DND-41 (cell line): ENCODE data around the gene SLX4IP.
A peak's percentile ranks its signal among the peaks of the same experiment; 100 is the strongest.

Experiments
- ATAC-seq: fragments of 200-7000 bp; cut with Tn5 transposase; 3 replicates; pipeline ENCODE4 v1.9.1; 2021; ENCODE audit warnings: low read depth; ENCODE audit not compliant: insufficient read depth
- DNase-seq: peaks from one replicate; pipeline ENCODE4 v3.0.0-alpha.2; 2020
- H2AFZ ChIP-seq: 2 replicates; pipeline ENCODE4 v1.6.0; 2012; ENCODE audit warnings: low read depth, low read length
- H3K27ac ChIP-seq: 2 replicates; pipeline ENCODE4 v1.5.1; 2012; ENCODE audit warnings: low read length, inconsistent platforms
- H3K27me3 ChIP-seq: fragments of 200-600 bp; sonication (generic); 2 replicates; pipeline ENCODE4 v1.6.0; 2012; ENCODE audit warnings: low read length, mild to moderate bottlenecking, inconsistent platforms; ENCODE audit not compliant: insufficient read depth, poor library complexity
- H3K36me3 ChIP-seq: 2 replicates; pipeline ENCODE4 v1.5.1; 2012; ENCODE audit warnings: low read length, inconsistent platforms; ENCODE audit not compliant: insufficient read depth
- H3K4me1 ChIP-seq: 2 replicates; pipeline ENCODE4 v1.5.1; 2012; ENCODE audit warnings: mild to moderate bottlenecking, low read length; ENCODE audit not compliant: insufficient read depth
- H3K4me2 ChIP-seq: 2 replicates; pipeline ENCODE4 v1.6.0; 2012; ENCODE audit warnings: mild to moderate bottlenecking, moderate library complexity, low read length, inconsistent platforms; ENCODE audit not compliant: insufficient read depth
- H3K4me3 ChIP-seq, 2 experiments: fragments of 200-600 bp in 1 of 2; shearing (Covaris generic) in 1 of 2; 2 replicates each; pipeline ENCODE4 v1.5.1; 2012 to 2016; ENCODE audit warnings: inconsistent platforms in 2 of 2, low read length in 2 of 2, mild to moderate bottlenecking in 2 of 2, low read depth in 1 of 2, moderate library complexity in 1 of 2
- H3K79me2 ChIP-seq: 2 replicates; pipeline ENCODE4 v1.6.0; 2012; ENCODE audit warnings: low read length, inconsistent platforms; ENCODE audit not compliant: insufficient read depth
- H3K9ac ChIP-seq: 2 replicates; pipeline ENCODE4 v1.6.0; 2012; ENCODE audit warnings: low read depth, mild to moderate bottlenecking, inconsistent platforms, low read length, moderate library complexity
- H3K9me3 ChIP-seq: 2 replicates; pipeline ENCODE4 v1.5.1; 2012; ENCODE audit warnings: low read length, moderate library complexity, mild to moderate bottlenecking, inconsistent platforms; ENCODE audit not compliant: insufficient read depth, severe bottlenecking
- H4K20me1 ChIP-seq: 2 replicates; pipeline ENCODE4 v1.6.0; 2012; ENCODE audit warnings: low read length; ENCODE audit not compliant: insufficient read depth
- EZH2 ChIP-seq: IDR thresholded peaks from 3 replicates; pipeline ENCODE4 v1.6.1; 2012; ENCODE audit warnings: borderline replicate concordance, low read depth, mild to moderate bottlenecking, moderate library complexity, low read length, inconsistent platforms; ENCODE audit not compliant: severe bottlenecking
- TF ChIP-seq, protein P1 (sequence below): IDR thresholded peaks from 2 replicates; pipeline ENCODE4 v1.5.1; 2012; ENCODE audit warnings: borderline replicate concordance, low read length, moderate library complexity, mild to moderate bottlenecking; ENCODE audit not compliant: poor library complexity, severe bottlenecking; ENCODE audit errors: extremely low read depth

Gene SLX4IP

DNA sequence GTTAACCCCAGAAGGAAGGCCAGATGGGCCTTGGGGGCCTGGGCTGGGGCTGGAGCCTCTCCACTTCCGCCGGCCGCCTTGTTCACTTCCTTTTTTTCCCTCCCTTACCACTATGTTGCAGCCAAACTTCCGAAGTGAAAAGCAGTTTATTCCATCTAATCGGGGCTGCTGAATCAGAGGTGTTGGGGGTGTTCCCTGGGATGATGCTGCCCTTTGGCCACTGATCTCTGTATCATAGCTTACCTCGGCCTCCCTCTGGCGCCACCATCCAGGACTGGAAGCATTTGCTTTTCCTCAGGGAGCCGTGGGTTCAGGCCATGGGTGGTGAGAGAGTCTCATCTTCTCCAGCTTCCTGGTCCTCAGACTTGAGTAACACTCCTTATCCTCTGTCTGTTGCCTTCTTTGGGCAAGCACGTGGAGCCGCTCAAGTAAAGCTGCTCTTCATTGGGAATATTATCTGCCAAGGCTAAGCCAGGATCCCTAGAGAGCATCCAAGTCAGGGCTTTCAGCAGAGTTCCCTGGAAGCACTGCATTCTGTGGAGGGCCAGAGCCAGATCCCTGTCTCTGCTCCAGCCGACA lies 39.6 kb downstream of the SLX4IP start:
- Histone ChIP-seq H3K36me3 (peaks cover 7% of the 10 kb centered on the region; the same call in 1 of the 2 replicates), H3K9ac (no peak overlapping the region), H3K4me1 (no peaks in the 10 kb centered on the region), H3K4me3 (no peak overlapping the region), H4K20me1 (peaks cover 7% of the 10 kb centered on the region; the same call in 1 of the 2 replicates), H3K4me2 (no peak overlapping the region), H3K79me2 (peaks cover 57% of the 10 kb centered on the region), H3K27me3 (no peaks in the 10 kb centered on the region), H3K27ac (no peak overlapping the region), H2AFZ (no peak overlapping the region), H3K9me3 (no peaks in the 10 kb centered on the region)
- TF ChIP-seq, protein P1, sequence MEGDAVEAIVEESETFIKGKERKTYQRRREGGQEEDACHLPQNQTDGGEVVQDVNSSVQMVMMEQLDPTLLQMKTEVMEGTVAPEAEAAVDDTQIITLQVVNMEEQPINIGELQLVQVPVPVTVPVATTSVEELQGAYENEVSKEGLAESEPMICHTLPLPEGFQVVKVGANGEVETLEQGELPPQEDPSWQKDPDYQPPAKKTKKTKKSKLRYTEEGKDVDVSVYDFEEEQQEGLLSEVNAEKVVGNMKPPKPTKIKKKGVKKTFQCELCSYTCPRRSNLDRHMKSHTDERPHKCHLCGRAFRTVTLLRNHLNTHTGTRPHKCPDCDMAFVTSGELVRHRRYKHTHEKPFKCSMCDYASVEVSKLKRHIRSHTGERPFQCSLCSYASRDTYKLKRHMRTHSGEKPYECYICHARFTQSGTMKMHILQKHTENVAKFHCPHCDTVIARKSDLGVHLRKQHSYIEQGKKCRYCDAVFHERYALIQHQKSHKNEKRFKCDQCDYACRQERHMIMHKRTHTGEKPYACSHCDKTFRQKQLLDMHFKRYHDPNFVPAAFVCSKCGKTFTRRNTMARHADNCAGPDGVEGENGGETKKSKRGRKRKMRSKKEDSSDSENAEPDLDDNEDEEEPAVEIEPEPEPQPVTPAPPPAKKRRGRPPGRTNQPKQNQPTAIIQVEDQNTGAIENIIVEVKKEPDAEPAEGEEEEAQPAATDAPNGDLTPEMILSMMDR = no peak
- TF ChIP-seq EZH2 = no peak
- DNase-seq = no peak
- ATAC-seq = no peak

DNA sequence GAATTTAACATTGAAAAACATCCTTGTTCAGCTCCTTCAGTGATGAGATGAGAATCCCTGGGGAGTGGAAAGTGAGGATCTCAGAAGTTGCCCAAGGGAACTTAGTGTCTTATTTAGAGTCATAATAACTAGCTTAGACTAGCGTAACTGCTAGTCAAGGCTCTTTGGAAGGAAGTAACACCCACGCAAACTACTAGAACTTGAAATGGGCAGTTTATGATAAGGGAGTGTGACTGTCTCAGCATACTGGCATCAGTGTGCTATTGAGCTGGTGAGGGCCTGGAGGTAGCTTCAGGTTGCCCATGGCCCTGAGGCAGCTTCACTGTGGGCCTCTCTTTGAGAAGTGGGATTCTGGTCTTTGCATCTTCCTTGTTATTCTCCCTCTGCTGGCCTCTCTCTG lies 40.1 kb downstream of the SLX4IP start:
- Histone ChIP-seq H4K20me1 (peaks cover 7% of the 10 kb centered on the region; the same call in 1 of the 2 replicates), H3K36me3 (peaks cover 3% of the 10 kb centered on the region; the same call in 1 of the 2 replicates), H3K4me1 (no peaks in the 10 kb centered on the region), H3K27me3 (no peaks in the 10 kb centered on the region), H3K9ac (no peak overlapping the region), H3K9me3 (no peaks in the 10 kb centered on the region), H3K4me3 (no peak overlapping the region), H3K4me2 (no peak overlapping the region), H3K27ac (no peak overlapping the region), H2AFZ (no peak overlapping the region), H3K79me2 (peaks cover 52% of the 10 kb centered on the region)
- no peak for DNase-seq
- ATAC-seq = 0 out of 3 replicates have a peak, but pooled peaks have one; percentile 5
- TF ChIP-seq EZH2 = no peak
- TF ChIP-seq, protein P1 = no peak

DNA sequence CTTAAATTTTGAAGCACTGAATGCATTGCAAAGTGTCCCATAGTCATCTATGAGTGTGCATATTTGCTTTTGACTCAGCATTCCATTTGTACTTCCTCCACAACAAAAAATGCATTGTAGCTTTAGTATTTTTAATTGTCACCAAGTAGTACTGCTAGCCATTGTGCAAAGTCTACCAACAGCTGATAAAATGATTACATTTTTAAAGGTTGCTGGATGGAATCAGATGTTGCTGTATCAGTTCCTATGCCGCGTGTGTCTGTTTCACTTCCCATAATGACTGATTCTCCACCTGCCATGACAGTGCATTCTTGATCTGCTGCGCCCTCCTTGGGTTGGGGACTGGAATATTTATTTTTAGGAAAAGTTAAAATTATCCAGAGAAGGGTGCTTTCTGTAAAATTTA lies 41.2 kb downstream of the SLX4IP start:
- Histone ChIP-seq H3K27ac (no peak overlapping the region), H4K20me1 (peaks cover 7% of the 10 kb centered on the region; the same call in 1 of the 2 replicates), H3K4me3 (no peak overlapping the region), H3K9ac (no peak overlapping the region), H3K9me3 (no peaks in the 10 kb centered on the region), H3K79me2 (peaks cover 43% of the 10 kb centered on the region), H2AFZ (no peak overlapping the region), H3K4me2 (no peak overlapping the region), H3K36me3 (no peaks in the 10 kb centered on the region), H3K27me3 (no peaks in the 10 kb centered on the region), H3K4me1 (no peaks in the 10 kb centered on the region)
- no peak for TF ChIP-seq EZH2
- TF ChIP-seq, protein P1 = no peak
- no peak for ATAC-seq
- no peak for DNase-seq
